HK-2 (cell line): ENCODE data around the gene SHISA8.
"Not testable (repeated sequence)": the region's sequence is repeated elsewhere in the genome, so short reads cannot be mapped to it uniquely, and the experiment has no call there.

ENCODE experiments used
- DNase-seq: peaks from one replicate; pipeline ENCODE4 v3.0.0-alpha.2; 2018; ENCODE audit not compliant: unreplicated experiment

SHISA8 gene

GRCh38 chr22:41899110-41899509 is 15.8 kb downstream of the SHISA8 start:
- no peak for DNase-seq

DNA sequence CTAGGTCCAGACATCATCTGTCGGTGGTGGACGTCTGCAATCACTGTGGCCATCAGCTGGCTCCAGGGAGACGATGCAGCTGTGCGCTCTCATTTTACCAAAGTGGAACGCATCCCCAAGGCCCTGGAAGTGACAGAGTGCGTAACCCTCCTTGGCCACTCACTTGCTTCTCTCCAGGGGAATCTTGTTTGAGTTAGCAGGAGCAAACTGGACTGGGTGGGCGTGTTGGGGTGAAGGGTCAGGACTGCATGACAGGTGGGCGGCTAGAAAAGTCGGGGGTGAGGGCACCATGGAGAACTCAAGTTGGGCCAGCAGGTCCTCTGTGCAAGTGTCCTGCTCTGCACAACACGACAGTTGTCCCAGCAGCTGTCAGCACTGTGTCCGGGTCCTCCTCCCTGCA is 16.2 kb downstream of the SHISA8 start:
- no peak for DNase-seq

DNA sequence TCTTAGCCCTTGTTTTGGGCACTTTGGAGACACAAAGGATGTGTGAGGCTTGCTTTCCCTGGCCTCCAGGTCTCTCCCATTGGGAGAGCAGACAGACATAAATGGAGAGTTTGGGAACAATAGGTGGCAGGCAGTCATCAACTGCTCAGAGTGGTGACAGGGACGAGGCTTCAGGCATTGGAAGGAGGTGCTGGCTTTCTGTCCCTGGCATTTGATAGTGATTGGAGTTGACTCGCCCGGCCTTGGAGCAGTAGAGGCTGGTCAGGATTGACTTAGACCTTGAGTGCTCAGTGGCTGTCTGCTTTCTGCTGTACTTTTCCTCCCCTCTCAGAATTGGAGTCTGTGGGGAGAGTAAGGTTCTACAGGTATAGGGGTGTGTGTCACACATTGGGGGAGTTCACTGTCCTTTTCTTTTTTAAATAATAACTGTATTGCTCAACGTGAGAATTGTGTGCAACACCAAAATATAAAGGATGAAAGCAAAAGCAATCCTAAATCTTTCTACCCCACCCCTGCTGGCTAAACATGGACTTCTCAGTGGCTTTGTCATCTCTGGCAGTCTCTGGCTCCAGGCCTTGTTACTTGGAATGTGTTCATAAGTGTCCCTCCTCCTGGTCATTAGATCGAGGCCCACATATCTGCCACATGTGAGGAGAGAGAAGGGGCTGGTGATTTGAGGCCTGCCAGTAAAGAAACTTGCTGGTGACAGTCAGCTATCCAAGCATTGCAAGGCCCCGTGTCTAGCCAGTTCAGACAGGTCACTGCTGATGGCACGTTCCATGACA is 21.1 kb downstream of the SHISA8 start:
- no peak for DNase-seq

DNA sequence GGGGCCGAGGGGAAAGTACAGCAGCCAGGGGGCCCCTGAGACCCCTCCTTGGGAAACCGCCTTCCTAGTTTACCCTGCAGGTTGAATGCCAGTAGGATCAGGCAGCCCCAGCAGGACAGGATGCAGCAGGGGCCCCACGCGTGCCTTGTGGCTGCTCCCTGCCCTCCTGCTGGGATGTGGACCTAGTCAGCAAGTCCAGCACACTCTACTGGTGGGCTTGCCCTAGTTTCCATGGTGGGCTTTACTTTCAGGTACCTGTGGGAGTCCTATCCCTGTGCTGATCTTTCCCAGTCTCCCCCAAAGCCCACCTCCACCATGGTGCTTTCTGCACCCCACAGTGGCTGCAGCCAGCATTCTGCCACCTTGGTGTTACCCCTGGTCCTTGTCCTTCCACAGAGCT is 22.2 kb downstream of the SHISA8 start:
- DNase-seq, result no peak

DNA sequence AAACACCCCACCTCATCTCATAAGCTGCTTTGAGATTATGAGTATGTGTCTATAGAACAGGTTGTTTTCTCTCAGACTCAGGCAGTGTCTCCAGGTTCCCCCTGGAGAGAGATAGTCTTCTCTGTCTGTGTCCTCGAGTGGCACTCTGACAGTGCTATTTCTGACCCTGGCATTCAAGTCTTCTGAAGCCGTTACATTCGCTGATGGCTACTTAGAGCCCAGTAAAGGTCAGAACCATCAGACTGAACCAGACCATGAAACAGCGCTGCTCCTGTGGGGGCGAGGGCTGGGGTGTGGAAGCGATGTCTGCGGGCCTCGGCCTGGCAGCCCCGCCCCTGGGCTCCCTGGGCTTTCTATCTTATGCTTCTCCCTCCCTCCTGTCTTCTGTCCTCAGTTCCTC is 23.5 kb downstream of the SHISA8 start:
- DNase-seq, result no peak

DNA sequence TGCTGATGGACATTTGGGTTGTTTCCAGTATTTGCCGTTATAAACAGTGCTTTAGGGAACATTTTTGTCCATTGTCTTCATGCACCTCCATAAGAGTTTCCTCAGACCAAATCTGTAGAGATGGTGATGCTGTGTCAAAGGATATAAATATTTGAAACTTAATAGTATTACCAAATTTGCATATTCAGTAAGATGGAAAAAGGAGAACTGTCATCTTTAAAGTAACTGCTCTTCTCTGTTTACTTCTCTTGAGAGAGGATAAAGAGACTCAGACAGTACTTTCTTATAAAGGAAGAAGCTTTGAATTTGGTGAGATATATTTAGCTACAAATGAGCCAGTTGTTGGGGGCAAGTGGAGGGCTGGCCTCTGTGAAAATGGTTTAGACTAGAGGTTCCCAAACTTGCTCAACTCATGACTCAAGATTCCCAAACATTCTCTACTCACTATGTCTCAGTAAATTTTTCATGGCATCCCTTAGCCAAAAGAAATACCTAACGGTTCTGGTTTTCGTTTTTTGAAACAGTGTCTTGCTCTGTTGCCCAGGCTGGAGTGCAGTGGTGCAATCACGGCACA is 26.2 kb downstream of the SHISA8 start:
- no peak for DNase-seq

DNA sequence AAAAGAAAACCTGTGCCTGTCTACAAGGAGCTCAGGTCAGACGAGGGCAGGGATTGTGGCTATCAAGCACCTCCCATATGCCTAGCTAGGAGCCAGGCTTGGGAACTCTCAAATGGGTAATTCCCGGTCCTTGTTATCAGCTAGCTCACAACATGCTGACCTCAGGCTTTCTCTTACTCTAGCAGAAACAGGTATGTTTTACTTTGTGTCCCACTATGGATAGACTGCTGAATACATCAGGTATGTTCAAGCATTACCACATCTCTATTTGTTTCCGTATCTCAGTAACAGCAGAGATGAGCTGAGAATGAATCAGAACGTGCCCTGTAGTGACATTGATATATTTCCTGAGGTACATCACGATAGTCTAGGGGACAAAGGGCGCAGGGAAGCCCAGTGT is 29.4 kb downstream of the SHISA8 start:
- DNase-seq, result no peak

DNA sequence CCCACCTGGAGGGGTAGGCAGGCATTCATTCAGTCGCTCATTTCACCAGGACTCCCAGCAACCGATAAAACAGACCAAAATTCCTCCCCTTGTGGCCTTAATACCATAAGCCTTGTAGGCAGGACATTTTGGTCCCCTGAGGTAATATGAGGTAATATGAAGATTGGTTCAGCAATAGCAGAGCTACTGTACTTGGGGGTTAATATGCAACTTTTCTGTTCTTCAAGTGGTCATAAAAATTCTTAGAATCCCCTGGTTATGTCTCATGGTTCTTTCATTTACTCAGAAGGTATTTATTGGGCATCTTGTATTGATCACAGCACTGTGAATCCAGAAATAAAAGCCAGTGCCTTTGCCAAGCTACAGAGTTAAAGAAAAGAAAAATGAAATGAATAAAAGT is 29.8 kb downstream of the SHISA8 start:
- no peak for DNase-seq

DNA sequence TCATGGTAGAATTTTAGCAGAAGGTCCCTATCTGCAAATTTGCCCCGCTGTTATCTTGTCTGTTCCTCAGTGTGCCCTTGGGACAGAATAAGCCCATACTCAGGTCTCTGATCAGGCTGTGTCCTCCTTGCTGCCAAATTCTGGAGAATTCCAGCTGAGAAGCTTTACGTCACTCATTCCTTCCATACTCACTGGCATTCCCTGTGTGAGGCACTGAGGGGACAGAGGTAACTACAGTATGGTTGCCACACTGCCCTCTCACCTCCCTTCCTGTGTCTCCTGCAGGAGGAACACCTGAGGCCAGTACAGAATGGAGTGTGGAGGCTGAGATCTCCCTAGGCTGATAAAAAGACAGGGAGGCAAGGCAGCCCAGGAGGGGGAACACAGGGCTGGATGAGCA is 31.5 kb downstream of the SHISA8 start:
- DNase-seq, result no peak

DNA sequence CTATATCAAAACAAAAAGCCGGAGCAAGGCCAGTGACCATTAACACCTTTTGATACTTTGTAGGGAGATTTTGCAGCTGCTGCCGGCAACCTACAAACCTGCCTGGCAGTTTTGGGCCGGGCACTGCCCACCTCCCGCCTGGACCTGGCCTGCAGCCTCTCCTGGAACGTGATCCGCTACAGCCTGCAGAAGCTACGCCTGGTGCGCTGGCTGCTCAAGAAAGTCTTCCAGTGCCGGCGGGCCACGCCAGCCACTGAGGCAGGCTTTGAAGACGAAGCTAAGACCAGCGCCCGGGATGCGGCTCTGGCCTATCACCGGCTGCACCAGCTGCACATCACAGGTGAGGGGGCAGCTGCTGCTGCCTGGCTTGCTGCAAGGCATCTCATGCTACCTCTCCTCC is 34.2 kb downstream of the SHISA8 start:
- DNase-seq, result no peak

- no peak for DNase-seq
Observed at GRCh38 chr22:41876675-41877074, 38.2 kb downstream of the SHISA8 start.

GRCh38 chr22:41876275-41876674 is 38.6 kb downstream of the SHISA8 start:
- DNase-seq, result no peak

DNA sequence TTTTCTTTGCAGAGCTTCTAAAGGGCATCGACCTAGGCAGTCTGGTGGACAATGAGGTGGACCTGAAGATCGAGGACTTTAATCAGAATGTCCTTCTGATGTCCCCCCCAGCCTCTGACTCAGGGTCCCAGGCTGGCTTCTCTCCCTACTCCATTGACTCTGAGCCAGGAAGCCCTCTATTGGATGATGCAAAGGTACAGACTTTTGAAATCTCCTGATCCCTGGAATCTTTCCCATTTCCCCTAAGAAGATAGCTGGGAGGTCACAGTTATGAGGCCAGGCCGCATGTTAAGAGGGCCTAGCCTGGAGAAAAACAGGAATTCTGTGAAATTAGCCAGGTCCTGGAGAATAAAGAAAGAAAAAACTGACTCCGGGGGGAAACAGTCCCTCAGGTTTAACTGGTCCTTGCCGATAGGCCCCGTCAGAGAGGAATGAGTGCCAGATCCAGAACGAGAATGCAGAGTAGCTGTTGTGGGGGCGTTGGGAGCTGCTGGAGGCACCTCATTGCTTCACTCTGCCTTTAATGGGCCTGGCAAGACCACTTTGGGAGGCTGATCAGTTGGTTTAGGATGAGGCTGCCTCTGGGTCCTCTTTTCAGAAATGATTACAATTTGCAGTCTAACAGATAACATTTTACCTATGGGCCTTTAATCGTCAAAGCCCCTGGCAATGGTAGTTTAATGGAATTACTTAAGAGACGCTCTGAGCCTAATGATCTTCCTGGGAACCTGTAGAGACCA is 39.2 kb downstream of the SHISA8 start:
- no peak for DNase-seq

- DNase-seq, result no peak
Observed at GRCh38 chr22:41874090-41874489, 40.8 kb downstream of the SHISA8 start.

- no peak for DNase-seq
Observed at GRCh38 chr22:41873391-41873790, 41.5 kb downstream of the SHISA8 start.

DNA sequence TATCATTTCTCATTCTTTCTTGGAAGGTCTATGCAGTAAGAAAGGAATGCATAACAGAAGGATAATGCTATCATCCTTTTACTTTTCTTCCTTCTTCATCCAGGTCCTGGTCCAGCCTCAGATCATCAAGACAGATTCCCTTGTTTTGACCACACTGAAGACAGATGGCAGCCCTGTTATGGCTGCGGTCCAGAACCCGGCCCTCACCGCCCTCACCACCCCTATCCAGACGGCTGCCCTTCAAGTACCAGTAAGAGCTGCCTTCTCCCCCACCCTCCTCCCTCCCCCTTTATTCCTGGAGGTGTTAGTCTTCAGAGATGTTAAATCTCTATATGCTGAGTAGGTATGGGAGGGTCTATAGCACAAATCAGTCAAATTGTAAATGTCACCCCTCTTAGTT is 44.1 kb downstream of the SHISA8 start:
- no peak for DNase-seq

- DNase-seq, result not testable (repeated sequence)
Observed at GRCh38 chr22:41870081-41870480, 44.8 kb downstream of the SHISA8 start.

- DNase-seq, result no peak
Observed at GRCh38 chr22:41868556-41868955, 46.3 kb downstream of the SHISA8 start.

- DNase-seq, result no peak
Observed at GRCh38 chr22:41863472-41863871, 51.4 kb downstream of the SHISA8 start.

DNA sequence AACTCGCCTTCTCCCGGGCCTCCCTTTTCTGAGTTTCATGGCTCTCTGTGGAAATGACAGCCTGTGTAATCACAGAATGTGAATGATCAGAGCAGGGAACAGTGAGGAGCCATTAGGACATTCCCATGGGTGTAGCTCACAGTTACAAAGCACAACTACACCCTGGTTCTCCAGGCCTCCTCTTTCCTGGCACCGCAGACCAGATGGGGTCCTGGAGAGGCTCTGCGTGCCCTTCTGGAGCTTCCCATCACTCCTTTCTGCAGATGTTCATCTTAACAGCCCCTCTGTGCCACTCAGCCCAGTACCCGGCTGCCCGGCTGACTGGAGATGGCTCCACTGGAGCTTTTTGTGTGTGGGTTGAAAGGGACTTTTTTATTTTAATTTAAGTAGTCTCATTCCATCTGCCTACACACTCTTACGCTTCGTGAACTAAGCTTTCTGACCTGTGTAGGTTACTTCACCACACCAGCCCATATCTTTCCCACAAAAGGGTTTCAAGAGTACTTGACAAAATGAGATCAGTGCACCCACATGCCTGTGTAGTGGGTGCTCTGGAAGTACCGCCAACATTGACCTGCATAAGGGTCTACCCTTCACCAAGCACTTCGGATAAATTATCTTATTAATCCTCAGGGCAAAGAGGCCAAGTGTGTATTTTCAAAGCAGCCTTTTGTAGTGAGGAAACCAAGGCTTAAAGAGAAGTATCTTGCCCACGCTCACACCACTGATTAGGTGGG is 52.2 kb downstream of the SHISA8 start:
- DNase-seq, result no peak

- no peak for DNase-seq
Observed at GRCh38 chr22:41862160-41862529, 52.7 kb downstream of the SHISA8 start.
